Left lung (tissue), 10 donors: ENCODE data around the gene SLC44A3. TPM values are rescaled to one million over a fixed set of nuclear protein-coding genes. Genes with fewer than 3 reads are reported as not detected.

Source experiments
- ATAC-seq: fragments of 200-7000 bp; cut with Tn5 transposase; one replicate; pipeline ENCODE4 v1.9.1; 2020; ENCODE audit warnings: moderate library complexity
- DNase-seq, 4 donors: peaks; one replicate each; pipeline ENCODE4 v3.0.0-alpha.2; 2013 to 2020
- H3K27ac ChIP-seq, 2 donors: fragments of 200-600 bp; sonication (generic) in 1 of 2; one replicate each; pipeline versions ENCODE4 v1.5.0 to v1.8.0; 2020 to 2021
- H3K27me3 ChIP-seq, 2 donors: fragments of 200-600 bp; sonication (generic) in 1 of 2; one replicate each; pipeline versions ENCODE4 v1.5.0 to v1.8.0; 2020 to 2021
- H3K36me3 ChIP-seq, 2 donors: fragments of 200-600 bp; sonication (generic) in 1 of 2; one replicate each; pipeline versions ENCODE4 v1.5.0 to v1.8.0; 2020 to 2021
- H3K4me1 ChIP-seq, 2 donors: fragments of 200-600 bp; one replicate each; pipeline ENCODE4 v1.8.0; 2021
- H3K4me3 ChIP-seq, 2 donors: fragments of 200-600 bp; sonication (generic) in 1 of 2; one replicate each; pipeline versions ENCODE4 v1.5.0 to v1.8.0; 2020 to 2021; ENCODE audit warnings: mild to moderate bottlenecking in 1 of 2
- H3K9me3 ChIP-seq, 2 donors: fragments of 200-600 bp; sonication (generic) in 1 of 2; one replicate each; pipeline versions ENCODE4 v1.5.0 to v1.8.0; 2020 to 2021
- CTCF ChIP-seq, 2 donors: fragments of 200-600 bp; sonication (generic) in 1 of 2; IDR thresholded peaks; one replicate each; pipeline versions ENCODE4 v1.5.0 to v1.8.0; 2021; ENCODE audit warnings: antibody characterized with exemption in 2 of 2
- intact Hi-C, 2 donors: fragments of 100-400 bp; cut with DNase I; formaldehyde crosslinking; loops; one replicate each; pipeline versions ENCODE4 v1.11.2 to v1.14.2; 2022
- polyA plus RNA-seq, 6 donors: library from polyadenylated mRNA; unstranded; fragments of 120-200 nt; gene quantifications; one replicate each; pipeline ENCODE4 v1.2.1, GENCODE V29; 2013; ENCODE audit not compliant: insufficient read length in 6 of 6
- total RNA-seq, 2 donors: library from RNA; stranded (reverse); fragmentation: NEBNext Ultra II Directional; extraction: Animal tissue kit (Norgen Biotek cat#: 25700); gene quantifications; one replicate each; pipeline ENCODE4 v1.2.1, GENCODE V29; 2021
- donor health status: DM: no; HTN: yes; CAD: no.
- donor health status: DM: no; HTN: no; CAD: no.

SLC44A3 gene
- total and polyA plus RNA-seq, 8 donors: 14.1 to 49.9 (median 37.6) TPM

- H3K27ac ChIP-seq: no peak overlapping the region
- no peak for DNase-seq
- H3K4me3 ChIP-seq: no peak overlapping the region
- intact Hi-C loops: no loop called here
- no peaks in the 10 kb centered on the region for H3K27me3 ChIP-seq
- peaks cover 14 to 24% of the 10 kb centered on the region in 2 donors for H3K4me1 ChIP-seq
- ATAC-seq: no peak
- peaks cover 0 to 12% of the 10 kb centered on the region in 2 donors for H3K36me3 ChIP-seq
- H3K9me3 ChIP-seq: no peaks in the 10 kb centered on the region
- no peak for TF ChIP-seq CTCF (IDR thresholded peaks at IDR 0.05)
Measured at GRCh38 chr1:94907136-94907535, 87.0 kb downstream of the SLC44A3 start.

GRCh38 chr1:94908190-94908589, 88.0 kb downstream of the SLC44A3 start:
- no peaks in the 10 kb centered on the region for H3K27me3 ChIP-seq

GRCh38 chr1:94908965-94909364, 88.8 kb downstream of the SLC44A3 start:
- no peak overlapping the region for H3K4me3 ChIP-seq
- peaks cover 19 to 24% of the 10 kb centered on the region in 2 donors for H3K4me1 ChIP-seq
- H3K27me3 ChIP-seq: no peaks in the 10 kb centered on the region
- no peak for TF ChIP-seq CTCF (IDR thresholded peaks at IDR 0.05)
- DNase-seq: no peak
- intact Hi-C loops: no loop called here
- H3K27ac ChIP-seq: no peak overlapping the region
- H3K36me3 ChIP-seq: peaks cover 0 to 5% of the 10 kb centered on the region in 2 donors
- no peak for ATAC-seq
- H3K9me3 ChIP-seq: no peaks in the 10 kb centered on the region

More at GRCh38 chr1:94908190-94908589, 88.0 kb downstream of the SLC44A3 start:
- no peak for TF ChIP-seq CTCF (IDR thresholded peaks at IDR 0.05)
- no peak overlapping the region for H3K4me3 ChIP-seq
- H3K36me3 ChIP-seq: peaks cover 0 to 5% of the 10 kb centered on the region in 2 donors
- intact Hi-C loops: no loop called here
- no peak overlapping the region for H3K27ac ChIP-seq
- H3K9me3 ChIP-seq: no peaks in the 10 kb centered on the region
- ATAC-seq: no peak
- no peak for DNase-seq
- peaks cover 19 to 24% of the 10 kb centered on the region in 2 donors for H3K4me1 ChIP-seq

- H3K4me1 ChIP-seq: peaks cover 19 to 24% of the 10 kb centered on the region in 2 donors
- no peak overlapping the region for H3K4me3 ChIP-seq
- no peak overlapping the region for H3K27ac ChIP-seq
- TF ChIP-seq CTCF (IDR thresholded peaks at IDR 0.05): no peak
- DNase-seq (no peak), ATAC-seq (no peak)
- H3K27me3 ChIP-seq: no peaks in the 10 kb centered on the region
- H3K36me3 ChIP-seq: peaks cover 0 to 5% of the 10 kb centered on the region in 2 donors
- intact Hi-C loops: no loop called here
- no peaks in the 10 kb centered on the region for H3K9me3 ChIP-seq
Measured at GRCh38 chr1:94909486-94909885, 89.3 kb downstream of the SLC44A3 start.

- H3K27ac ChIP-seq: peak overlapping the region; percentile 5 to 28
- DNase-seq: no peak
- no peak for TF ChIP-seq CTCF (IDR thresholded peaks at IDR 0.05)
Measured at GRCh38 chr1:94912263-94913184, 92.4 kb downstream of the SLC44A3 start.

More at GRCh38 chr1:94912263-94913184, 92.4 kb downstream of the SLC44A3 start:
- no peaks in the 10 kb centered on the region for H3K9me3 ChIP-seq
- H3K4me1 ChIP-seq: peaks cover 11 to 18% of the 10 kb centered on the region in 2 donors
- intact Hi-C loops: loop anchor here in 1 of 2 donors (10.0 kb wide), 1 partner anchor 122 kb away; no protein-coding TSS in a partner anchor
- H3K4me3 ChIP-seq: no peak overlapping the region
- no peaks in the 10 kb centered on the region for H3K27me3 ChIP-seq
- H3K36me3 ChIP-seq: peaks cover 0 to 5% of the 10 kb centered on the region in 2 donors
- ATAC-seq: peak; percentile 83
